ENCODE measurements around the gene TRIP12. TPM values are rescaled to one million over a fixed set of nuclear protein-coding genes. Genes with fewer than 3 reads are reported as not detected.
A peak's percentile ranks its signal among the peaks of the same experiment; 100 is the strongest.
"Not testable (repeated sequence)": the region's sequence is repeated elsewhere in the genome, so short reads cannot be mapped to it uniquely, and the experiment has no call there.

Gene TRIP12
- total RNA-seq, 2 experiments from 2014 or later: 224 to 229 TPM

DNA sequence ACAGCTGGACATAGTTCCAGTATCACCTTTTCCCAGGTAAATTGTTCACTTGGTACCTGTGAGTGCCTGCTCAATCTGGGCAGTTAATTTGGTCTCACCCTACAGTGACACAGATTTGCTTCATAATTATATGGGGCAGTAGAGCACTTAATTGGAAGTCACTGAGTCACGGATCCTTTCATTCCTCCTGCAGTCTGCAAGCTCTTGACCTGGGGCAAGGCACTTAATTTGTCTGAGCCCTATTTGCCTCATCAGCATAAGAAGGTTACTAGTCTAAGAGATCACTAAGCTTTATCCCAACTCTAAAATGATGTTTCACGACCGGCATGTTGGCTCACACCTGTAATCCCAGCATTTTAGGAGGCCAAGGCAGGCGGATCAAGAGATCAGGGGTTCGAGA lies 9.4 kb upstream of the TRIP12 start:
- Mint-ChIP-seq H3K36me3 (ENCODE audit: low read depth) (no peaks in the 10 kb centered on the region), H3K9me3 (no peaks in the 10 kb centered on the region), H3K27ac (no peak overlapping the region), H3K27me3 (no peaks in the 10 kb centered on the region), H3K4me3 (no peak overlapping the region), H3K4me1 (peaks cover 5% of the 10 kb centered on the region)
- ChIA-PET CTCF (no interaction called here), POLR2A (interaction anchor here (0.8 kb wide), 1 partner anchor 12 kb away, joined by 3 read pairs; no protein-coding TSS in a partner anchor)
- no peak for DNase-seq

DNA sequence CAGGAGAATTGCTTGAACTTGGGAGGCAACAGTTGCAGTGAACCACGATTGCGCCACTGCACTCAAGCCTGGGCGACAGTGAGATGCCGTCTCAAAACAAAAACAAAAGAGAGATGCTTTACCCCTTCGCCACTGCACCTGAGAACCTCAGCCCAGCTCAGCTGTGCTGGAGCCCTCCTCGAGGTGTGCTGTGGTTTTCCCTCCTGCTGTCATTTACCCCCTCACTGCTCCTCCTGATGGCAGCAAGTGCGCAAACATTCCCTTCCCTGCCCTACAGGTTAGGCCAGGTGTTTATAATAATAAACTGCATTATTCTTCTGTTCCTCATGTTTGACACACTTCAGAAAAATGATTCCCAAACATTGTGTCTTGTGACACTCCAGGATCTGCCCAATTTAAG lies 8.8 kb upstream of the TRIP12 start:
- no peaks in the 10 kb centered on the region for H3K36me3 Mint-ChIP-seq (ENCODE audit: low read depth)
- no peak overlapping the region for H3K4me3 Mint-ChIP-seq
- ChIA-PET CTCF (no interaction called here), POLR2A (interaction anchor here (0.8 kb wide), 1 partner anchor 11 kb away, joined by 3 read pairs; no protein-coding TSS in a partner anchor)
- no peaks in the 10 kb centered on the region for H3K9me3 Mint-ChIP-seq
- DNase-seq: no peak
- H3K4me1 Mint-ChIP-seq: peaks cover 5% of the 10 kb centered on the region
- no peak overlapping the region for H3K27ac Mint-ChIP-seq
- H3K27me3 Mint-ChIP-seq: no peaks in the 10 kb centered on the region

DNA sequence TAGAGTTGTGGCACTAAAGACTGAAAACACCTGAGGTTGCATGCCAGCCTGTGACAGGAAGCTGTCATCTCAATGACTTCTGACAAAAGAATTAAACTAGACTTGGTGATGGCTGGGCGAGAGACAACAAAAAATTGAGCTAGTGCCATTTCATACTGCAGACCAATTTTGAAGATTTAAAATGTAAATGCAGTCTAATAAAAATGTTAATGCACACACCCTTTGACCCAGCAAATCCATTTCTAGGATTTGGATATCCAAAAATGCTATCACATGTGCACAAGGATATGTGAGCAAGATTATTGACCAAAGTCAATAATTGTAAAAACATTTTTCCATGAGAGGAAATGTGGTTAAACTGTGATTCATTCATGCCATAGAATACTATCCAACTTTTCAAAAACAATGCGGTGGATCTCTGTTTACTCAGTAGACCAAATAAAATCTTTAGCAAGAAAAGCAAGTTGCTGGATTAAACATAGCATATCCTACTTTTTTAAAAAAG lies 6.1 kb upstream of the TRIP12 start:
- no peaks in the 10 kb centered on the region for H3K36me3 Mint-ChIP-seq (ENCODE audit: low read depth)
- no peak overlapping the region for H3K4me3 Mint-ChIP-seq
- CTCF ChIA-PET: interaction anchor here (1.6 kb wide), 1 partner anchor 147 kb away, joined by 7 read pairs; no protein-coding TSS in a partner anchor
- H3K9me3 Mint-ChIP-seq: no peaks in the 10 kb centered on the region
- no peak for DNase-seq
- POLR2A ChIA-PET: no interaction called here
- no peaks in the 10 kb centered on the region for H3K27me3 Mint-ChIP-seq
- H3K27ac Mint-ChIP-seq: no peak overlapping the region
- peaks cover 22% of the 10 kb centered on the region for H3K4me1 Mint-ChIP-seq

DNA sequence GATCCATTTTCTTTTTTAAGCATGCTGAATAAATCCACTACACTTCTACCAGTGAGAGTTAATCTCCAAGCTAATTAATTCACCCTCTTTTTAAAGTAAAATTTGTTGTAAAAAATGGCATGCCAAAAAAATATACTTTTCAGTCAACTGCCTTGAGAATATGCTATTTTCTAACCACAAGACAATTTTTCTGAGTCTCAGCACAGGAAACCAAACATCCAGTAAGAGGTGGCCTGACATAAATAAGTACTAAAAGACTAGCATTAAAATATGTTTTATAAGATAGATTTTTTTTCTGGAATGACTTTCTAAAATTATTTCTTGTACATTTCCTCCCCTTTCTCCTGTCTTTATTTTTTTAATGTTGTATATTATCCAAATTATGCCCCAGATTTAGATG lies 3.4 kb upstream of the TRIP12 start:
- Mint-ChIP-seq H3K36me3 (ENCODE audit: low read depth) (peaks cover 17% of the 10 kb centered on the region), H3K27me3 (no peaks in the 10 kb centered on the region), H3K27ac (no peak overlapping the region), H3K9me3 (no peaks in the 10 kb centered on the region), H3K4me1 (peaks cover 28% of the 10 kb centered on the region), H3K4me3 (no peak overlapping the region)
- ChIA-PET POLR2A (no interaction called here), CTCF (interaction anchor here (0.7 kb wide), 1 partner anchor 47 kb away, joined by 5 read pairs; no protein-coding TSS in a partner anchor)
- no peak for DNase-seq

DNA sequence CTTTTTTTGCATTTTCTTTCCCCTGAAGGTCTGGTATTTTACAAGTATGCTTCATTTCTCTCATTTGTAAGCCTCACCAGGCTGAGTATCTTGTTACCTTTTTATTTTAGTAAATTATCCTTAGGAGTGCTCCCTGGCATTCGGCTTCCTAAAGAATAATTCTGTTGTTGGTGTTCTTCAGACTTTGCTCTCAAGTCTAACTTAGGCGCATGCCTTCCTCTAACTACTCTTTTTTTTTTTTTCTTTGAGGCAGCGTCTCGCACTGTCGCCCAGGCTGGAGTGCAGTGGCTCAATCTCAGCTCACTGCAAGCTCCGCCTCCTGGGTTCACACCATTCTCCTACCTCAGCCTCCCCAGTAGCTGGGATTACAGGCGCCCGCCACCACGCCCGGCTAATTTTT lies 2.7 kb upstream of the TRIP12 start:
- CTCF ChIA-PET, H3K4me3 Mint-ChIP-seq, DNase-seq, POLR2A ChIA-PET, H3K27ac Mint-ChIP-seq, H3K27me3 Mint-ChIP-seq, H3K9me3 Mint-ChIP-seq: not testable (repeated sequence)
- Mint-ChIP-seq H3K36me3 (ENCODE audit: low read depth) (peaks cover 24% of the 10 kb centered on the region), H3K4me1 (peaks cover 35% of the 10 kb centered on the region)

DNA sequence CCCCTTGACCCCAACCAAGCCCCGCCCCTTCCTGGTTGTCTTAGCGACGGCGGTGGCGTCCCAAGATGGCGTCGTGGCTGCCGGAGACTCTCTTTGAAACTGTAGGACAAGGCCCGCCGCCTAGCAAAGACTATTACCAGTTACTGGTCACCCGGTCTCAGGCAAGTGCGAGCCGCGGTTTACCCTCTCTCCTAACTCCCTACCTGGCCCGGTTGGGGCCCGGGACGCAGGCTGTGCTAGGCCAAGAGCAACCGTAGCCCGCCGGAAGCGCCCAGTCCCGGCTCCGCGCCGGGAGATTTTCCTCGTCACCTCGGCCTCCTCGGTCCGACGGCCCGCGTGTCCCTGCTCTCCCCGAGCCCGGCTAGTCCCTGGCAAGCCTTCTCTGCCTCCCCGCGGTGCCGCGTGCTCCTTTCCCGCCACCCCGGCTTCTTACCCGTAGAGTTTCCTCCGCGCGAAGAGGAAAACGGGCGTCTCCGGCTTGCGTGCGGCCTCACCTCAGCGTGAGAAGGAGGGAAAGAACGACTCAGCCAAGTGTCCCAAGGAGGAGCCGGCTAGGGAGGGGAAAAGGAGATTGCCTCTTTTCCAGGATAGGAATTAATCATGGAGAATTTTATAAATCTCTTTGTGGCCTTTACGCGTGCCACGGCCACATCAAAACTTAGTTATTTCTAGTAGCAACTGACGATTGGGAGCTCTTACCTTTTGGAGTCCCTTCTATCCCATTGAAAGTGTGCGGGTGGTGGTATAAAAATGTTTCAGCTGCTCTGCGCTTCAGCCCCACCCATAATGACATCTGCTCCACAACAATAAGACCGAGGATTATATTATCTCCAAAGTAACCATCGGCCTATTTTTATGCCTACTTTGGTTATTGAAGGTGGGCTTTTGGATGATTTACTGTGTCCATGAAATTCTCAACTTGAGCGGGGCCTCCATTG lies 909 bp upstream of the TRIP12 start, which contains the start of gene FBXO36:
FBXO36 (plus strand) TSS at position 55 of the 938 bp plus-strand sequence; CDS start at position 66, 11 bp downstream.
- POLR2A ChIA-PET: interaction anchor here (0.9 to 4.4 kb wide), 9 partner anchors 10 to 120 kb away, joined by 3 to 39 read pairs (median 4); no protein-coding TSS in a partner anchor
- H3K9me3 Mint-ChIP-seq: no peaks in the 10 kb centered on the region
- no peaks in the 10 kb centered on the region for H3K27me3 Mint-ChIP-seq

DNA sequence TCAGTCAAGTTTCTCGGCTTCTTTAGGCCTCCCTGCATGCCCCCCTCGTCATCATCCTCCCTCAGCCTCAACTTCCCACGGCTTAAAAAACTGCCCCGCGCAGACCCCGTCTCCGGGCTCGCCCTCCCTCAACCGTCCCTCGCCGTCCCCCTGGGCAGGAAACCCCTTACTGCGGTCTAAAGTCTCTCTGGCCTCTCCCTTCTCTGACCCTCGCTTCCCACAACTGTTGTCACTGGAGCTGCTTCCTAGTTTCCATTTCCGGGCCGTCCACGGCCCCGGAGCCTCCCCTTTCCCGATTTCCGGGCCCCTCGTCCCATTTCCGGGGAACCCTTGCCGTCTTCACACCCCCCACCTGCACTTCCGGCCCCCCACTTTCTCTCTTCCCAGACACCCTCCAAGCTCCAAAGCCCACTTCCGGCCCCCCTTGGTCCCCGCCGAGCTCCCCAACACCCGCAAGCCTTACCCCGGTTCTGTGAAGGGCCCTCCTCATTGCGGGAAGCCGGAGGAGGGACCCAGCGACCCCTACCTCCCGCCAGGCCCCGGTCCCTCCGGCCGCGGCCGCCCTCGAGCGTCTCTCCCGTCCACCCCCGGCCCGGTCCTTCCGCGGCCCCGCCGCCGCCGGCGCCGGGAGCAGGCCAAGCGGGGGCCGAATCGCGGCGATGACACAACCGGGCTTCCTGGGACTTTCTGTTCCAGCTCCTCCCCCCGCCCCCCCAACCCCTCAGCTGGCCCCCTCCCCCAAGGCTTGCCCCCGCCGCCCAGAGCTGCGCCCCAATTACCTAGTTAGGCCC lies 513 bp downstream of the TRIP12 start:
- CTCF ChIA-PET: interaction anchor here (0.5 to 3.5 kb wide), 5 partner anchors 9 to 406 kb away, joined by 3 to 21 read pairs (median 4); no protein-coding TSS in a partner anchor
- POLR2A ChIA-PET: interaction anchor here (0.6 to 4.4 kb wide), 18 partner anchors 10 to 1543 kb away, joined by 3 to 39 read pairs (median 4); partner anchors contain the start of gene NCL
- Mint-ChIP-seq H3K27me3 (no peaks in the 10 kb centered on the region), H3K27ac (peak overlapping the region; percentile 98), H3K36me3 (ENCODE audit: low read depth) (peaks cover 53% of the 10 kb centered on the region), H3K9me3 (no peaks in the 10 kb centered on the region), H3K4me1 (peaks cover 54% of the 10 kb centered on the region), H3K4me3 (peak overlapping the region; percentile 93)
- DNase-seq: peak; percentile 74

More for the DNA sequence above, 909 bp upstream of the TRIP12 start, which contains the start of gene FBXO36:
- Mint-ChIP-seq H3K4me3 (peak within 1 kb of the TSS; percentile 93), H3K27ac (peak within 1 kb of the TSS; percentile 98), H3K4me1 (peaks cover 51% of the 10 kb centered on the region), H3K36me3 (ENCODE audit: low read depth) (peaks cover 41% of the 10 kb centered on the region)
- CTCF ChIA-PET: interaction anchor here (2.8 to 3.5 kb wide), 2 partner anchors 12 to 121 kb away, joined by 11 to 21 read pairs; no protein-coding TSS in a partner anchor
- DNase-seq: peak; percentile 90

DNA sequence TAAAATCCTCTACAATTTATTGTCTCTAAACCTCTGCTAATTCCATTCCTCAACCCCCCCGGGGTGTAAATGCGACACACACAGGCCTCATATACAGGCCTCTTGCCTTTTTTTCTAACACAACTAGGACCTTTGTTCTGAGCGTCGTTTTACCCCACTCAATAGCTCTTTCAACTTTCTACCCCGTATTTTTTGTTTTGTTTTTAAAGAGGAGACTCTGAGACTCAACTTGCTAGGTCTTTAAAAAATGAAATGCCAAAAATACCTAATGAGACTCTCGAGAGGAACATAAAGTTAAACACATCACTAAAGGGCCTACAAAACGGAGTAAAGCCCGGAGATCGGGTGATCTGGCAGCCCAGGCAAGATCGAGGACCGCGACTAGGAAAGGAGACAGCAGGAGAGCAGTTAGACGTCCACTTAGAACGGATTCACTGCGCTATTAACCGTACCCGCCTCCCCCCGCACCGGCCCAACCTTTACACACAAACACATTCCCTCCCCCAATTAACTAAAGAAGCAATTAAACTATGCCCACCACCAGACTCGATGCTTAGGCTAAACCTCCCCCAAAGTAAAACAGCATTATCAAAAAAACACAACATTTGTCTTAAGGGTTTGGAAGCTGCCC lies 1.7 kb downstream of the TRIP12 start:
- CTCF ChIA-PET: interaction anchor here (0.9 to 3.5 kb wide), 4 partner anchors 7 to 118 kb away, joined by 3 to 21 read pairs (median 6); no protein-coding TSS in a partner anchor
- Mint-ChIP-seq H3K4me3 (peak overlapping the region; percentile 93), H3K9me3 (no peaks in the 10 kb centered on the region)

DNA sequence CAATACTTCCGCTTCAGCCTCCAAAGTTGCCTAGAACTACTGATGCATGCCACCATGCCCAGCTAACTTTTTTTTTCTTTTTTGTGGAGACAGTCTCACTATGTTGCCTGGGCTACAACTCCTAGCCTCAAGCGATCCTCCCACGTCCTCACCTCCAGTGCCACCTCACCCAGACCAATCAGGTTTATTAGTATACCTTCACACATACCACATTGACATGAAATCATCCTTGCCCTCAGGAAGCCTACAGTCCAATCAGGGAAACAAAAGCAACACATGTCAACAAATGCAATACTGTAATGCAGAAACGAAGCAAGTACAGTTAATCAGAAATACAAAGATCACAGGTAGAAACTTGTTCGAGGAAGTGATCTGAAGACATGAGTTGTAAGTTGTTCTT lies 4.0 kb downstream of the TRIP12 start:
- DNase-seq: no peak
- POLR2A ChIA-PET: interaction anchor here (1.2 kb wide), 1 partner anchor 119 kb away, joined by 3 read pairs; no protein-coding TSS in a partner anchor
- Mint-ChIP-seq H3K4me1 (peaks cover 53% of the 10 kb centered on the region), H3K36me3 (ENCODE audit: low read depth) (peaks cover 69% of the 10 kb centered on the region), H3K27me3 (no peaks in the 10 kb centered on the region), H3K9me3 (no peaks in the 10 kb centered on the region), H3K4me3 (no peak overlapping the region), H3K27ac (no peak overlapping the region)
- CTCF ChIA-PET: no interaction called here

More for the DNA sequence above, 1.7 kb downstream of the TRIP12 start:
- Mint-ChIP-seq H3K27ac (peak overlapping the region; percentile 88), H3K27me3 (no peaks in the 10 kb centered on the region), H3K4me1 (peaks cover 53% of the 10 kb centered on the region), H3K36me3 (ENCODE audit: low read depth) (peaks cover 59% of the 10 kb centered on the region)
- POLR2A ChIA-PET: interaction anchor here (1.0 to 4.4 kb wide), 6 partner anchors 9 to 98 kb away, joined by 3 to 39 read pairs (median 6); no protein-coding TSS in a partner anchor
- peak; percentile 26 for DNase-seq

DNA sequence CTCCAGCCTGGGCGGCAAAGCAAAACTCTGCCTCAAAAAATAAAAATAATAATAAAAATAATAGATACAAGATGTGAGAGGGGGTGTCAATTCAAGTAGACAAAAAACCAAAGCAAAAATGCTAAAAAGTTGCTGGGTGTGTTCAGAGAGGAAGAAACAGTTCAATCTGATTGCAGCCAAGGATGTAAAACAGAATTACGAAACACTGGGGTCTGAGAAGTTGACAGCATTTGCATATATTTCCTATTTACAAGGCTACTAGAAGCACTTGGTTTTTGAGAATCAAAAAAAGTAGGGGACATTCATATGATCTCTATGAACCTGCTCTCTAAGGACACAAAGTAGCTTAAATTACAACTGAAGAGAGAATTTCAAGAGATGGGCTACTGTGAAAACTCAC lies 7.6 kb downstream of the TRIP12 start:
- POLR2A ChIA-PET: interaction anchor here (5.7 kb wide), 1 partner anchor 7 kb away, joined by 39 read pairs; the partner anchor contains the start of genes FBXO36 and TRIP12

DNA sequence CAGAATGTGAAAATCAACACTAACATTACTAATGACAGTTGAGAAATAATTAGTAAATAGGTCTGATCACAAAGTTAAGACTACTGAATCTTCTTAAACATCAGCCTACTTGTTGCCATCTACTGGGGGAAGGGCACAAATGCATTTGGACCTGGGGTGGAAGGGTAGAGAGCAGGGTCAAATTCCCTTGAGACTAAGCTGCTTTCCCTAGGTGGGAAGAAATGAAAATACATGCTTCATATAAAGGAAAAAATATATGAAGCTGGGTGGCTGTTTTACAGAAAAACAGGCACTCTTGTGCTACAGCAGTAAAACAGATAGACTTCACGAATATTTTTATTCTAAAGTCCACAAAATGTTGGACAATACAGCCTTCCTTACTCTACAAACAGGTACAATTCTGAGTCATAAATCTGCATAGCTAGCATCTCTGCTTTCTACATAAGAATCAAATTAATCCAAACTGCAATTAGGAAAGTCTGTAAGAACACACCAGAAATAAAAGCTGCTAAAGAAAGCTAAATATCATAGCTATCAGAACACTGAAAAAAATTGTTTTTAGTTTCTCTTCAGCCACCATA lies 10.9 kb downstream of the TRIP12 start:
- CTCF ChIA-PET: interaction anchor here (0.7 to 3.7 kb wide), 16 partner anchors 8 to 803 kb away, joined by 3 to 53 read pairs (median 3); partner anchors contain the start of genes FBXO36 and TRIP12

More for the DNA sequence above, 7.6 kb downstream of the TRIP12 start:
- CTCF ChIA-PET: no interaction called here
- H3K27ac Mint-ChIP-seq: no peak overlapping the region
- no peaks in the 10 kb centered on the region for H3K27me3 Mint-ChIP-seq
- DNase-seq: no peak
- H3K4me3 Mint-ChIP-seq: no peak overlapping the region
- no peaks in the 10 kb centered on the region for H3K9me3 Mint-ChIP-seq
- H3K36me3 Mint-ChIP-seq (ENCODE audit: low read depth): peaks cover 42% of the 10 kb centered on the region
- peaks cover 61% of the 10 kb centered on the region for H3K4me1 Mint-ChIP-seq

More for the DNA sequence above, 10.9 kb downstream of the TRIP12 start:
- POLR2A ChIA-PET: interaction anchor here (0.9 to 5.7 kb wide), 2 partner anchors 10 to 94 kb away, joined by 3 to 39 read pairs; partner anchors contain the start of genes FBXO36 and TRIP12
- H3K36me3 Mint-ChIP-seq (ENCODE audit: low read depth): peaks cover 21% of the 10 kb centered on the region
- H3K27me3 Mint-ChIP-seq: no peaks in the 10 kb centered on the region
- no peaks in the 10 kb centered on the region for H3K9me3 Mint-ChIP-seq
- no peak for DNase-seq
- peak overlapping the region; percentile 10 for H3K27ac Mint-ChIP-seq
- H3K4me1 Mint-ChIP-seq: peaks cover 37% of the 10 kb centered on the region
- H3K4me3 Mint-ChIP-seq: no peak overlapping the region

Measured in activated CD4-positive, alpha-beta memory T cell treated with anti-CD3 and anti-CD28 coated beads, Interleukin-2, amount 10 ng/mL, durations not matched to agents 7 days and 5 days (primary cell).